GM12874 (cell line): ENCODE results near the gene ABLIM3.

ENCODE experiments used
- TF ChIP-seq, protein P1 (sequence below): IDR thresholded peaks from 2 replicates; pipeline ENCODE4 v1.5.1; 2011; ENCODE audit warnings: low read depth, mild to moderate bottlenecking, control low read depth, low read length, moderate library complexity; ENCODE audit not compliant: insufficient read depth

The ABLIM3 gene

DNA sequence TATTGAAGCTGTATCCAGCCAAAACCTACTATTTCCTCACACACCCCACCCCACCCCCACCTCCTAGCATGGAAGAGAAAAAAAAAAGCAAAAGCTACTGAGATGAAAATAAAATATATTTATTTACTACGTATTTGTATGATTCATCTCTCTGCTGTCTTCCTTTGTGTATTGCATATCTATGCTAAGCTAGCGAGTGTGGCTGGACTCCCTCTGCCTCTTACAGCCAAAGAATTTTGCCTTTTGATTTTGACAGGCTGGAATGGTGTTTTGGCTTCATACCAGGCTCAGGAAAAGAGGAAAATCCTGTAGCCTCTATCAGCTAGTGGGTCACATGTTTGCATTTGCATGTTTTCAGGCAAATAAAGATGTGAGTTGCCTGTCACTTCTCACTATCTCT is 2.2 kb downstream of the ABLIM3 start:
- TF ChIP-seq, protein P1, sequence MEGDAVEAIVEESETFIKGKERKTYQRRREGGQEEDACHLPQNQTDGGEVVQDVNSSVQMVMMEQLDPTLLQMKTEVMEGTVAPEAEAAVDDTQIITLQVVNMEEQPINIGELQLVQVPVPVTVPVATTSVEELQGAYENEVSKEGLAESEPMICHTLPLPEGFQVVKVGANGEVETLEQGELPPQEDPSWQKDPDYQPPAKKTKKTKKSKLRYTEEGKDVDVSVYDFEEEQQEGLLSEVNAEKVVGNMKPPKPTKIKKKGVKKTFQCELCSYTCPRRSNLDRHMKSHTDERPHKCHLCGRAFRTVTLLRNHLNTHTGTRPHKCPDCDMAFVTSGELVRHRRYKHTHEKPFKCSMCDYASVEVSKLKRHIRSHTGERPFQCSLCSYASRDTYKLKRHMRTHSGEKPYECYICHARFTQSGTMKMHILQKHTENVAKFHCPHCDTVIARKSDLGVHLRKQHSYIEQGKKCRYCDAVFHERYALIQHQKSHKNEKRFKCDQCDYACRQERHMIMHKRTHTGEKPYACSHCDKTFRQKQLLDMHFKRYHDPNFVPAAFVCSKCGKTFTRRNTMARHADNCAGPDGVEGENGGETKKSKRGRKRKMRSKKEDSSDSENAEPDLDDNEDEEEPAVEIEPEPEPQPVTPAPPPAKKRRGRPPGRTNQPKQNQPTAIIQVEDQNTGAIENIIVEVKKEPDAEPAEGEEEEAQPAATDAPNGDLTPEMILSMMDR, result no peak

DNA sequence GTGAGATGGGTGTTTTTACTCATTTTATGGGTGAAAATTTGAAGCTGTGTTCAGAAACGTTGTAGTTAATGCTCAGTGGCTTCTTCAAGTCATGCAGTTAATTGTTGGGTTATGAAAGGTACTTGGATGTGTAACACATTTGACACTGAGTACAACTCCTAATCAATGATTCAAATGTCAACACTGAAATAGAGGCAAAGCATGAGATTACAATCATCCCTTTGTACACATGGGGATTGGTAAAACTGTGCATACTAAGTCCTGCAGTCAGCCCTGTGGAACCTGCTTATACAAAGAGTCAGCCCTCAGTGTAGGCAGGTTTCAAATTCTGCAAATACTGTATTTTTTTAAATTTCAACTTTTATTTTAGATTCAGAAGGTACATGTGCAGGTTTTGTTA is 3.3 kb downstream of the ABLIM3 start:
- TF ChIP-seq, protein P1, result no peak

DNA sequence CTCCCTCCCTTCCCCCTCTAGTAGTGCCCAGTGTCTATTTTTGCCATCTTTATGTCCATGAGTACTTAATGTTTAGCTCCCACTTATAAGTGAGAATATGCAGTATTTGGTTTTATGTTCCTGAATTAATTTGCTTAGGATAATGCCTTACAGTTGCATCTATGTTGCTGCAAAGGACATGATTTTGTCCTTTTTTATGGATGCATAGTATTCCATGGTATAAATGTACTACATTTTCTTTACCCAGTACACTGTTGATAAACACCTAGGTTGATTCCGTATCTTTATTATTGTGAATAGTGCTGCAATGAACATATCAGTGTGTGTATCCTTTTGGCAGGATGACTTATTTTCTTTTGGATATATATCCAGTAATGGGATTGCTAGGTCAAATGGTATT is 3.8 kb downstream of the ABLIM3 start:
- TF ChIP-seq, protein P1, result no peak

DNA sequence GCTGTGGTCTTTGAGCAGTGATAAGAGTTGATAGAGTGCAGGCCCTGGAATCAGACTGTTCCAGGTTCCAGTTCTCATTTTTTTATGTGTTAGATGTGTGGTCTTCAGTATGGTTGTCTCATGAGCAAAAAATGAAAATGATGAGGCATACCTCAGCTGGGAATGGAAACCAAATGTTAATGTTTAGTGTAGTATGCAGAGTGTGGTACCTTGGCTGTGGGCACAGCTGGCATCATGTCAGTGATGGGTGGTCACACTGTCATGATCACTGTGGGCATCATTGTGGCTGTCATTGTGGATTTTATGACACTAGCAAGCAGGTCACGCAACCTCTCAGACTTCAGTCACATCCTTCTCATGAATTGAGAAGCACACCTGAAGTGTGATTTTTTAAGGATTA is 6.4 kb downstream of the ABLIM3 start:
- TF ChIP-seq, protein P1, result no peak

DNA sequence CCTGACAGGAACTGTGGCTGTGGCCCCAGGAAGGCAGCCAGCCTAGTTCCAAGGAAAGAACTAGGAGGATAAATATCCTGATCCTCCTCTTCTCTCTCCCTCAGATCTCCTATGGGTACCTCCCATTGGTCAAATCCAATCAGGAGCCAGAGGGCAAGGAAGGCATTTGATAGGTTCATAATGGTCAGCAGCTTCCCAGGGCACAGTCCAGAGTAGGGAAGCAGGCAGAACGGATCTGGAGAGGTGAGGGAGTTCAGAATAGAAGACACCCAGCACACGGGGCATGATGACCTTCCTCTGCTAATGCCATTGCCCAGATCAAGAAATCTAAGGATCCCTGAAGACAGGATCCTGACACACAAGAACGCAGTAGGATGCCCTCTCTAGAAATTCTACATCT is 8.6 kb downstream of the ABLIM3 start:
- TF ChIP-seq, protein P1, result no peak

DNA sequence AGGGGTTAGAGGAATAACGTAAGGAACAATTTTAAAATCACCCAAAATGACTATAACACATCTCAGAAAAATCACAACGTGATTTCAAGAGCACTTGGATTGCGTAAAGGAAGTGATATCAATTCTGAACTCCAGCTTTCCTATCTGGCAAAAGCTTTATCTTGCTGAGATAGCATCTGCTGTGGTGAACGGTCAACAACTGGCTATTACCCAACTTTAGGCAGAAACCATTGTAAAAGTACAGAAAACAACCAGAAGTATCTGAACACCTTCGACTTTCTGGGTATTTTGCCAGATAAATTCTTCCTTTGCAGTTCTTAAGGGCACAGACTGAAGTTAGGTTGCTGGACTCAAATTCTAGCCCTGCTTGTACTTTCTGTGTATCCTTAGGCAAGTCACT is 9.2 kb downstream of the ABLIM3 start:
- TF ChIP-seq, protein P1, result no peak

DNA sequence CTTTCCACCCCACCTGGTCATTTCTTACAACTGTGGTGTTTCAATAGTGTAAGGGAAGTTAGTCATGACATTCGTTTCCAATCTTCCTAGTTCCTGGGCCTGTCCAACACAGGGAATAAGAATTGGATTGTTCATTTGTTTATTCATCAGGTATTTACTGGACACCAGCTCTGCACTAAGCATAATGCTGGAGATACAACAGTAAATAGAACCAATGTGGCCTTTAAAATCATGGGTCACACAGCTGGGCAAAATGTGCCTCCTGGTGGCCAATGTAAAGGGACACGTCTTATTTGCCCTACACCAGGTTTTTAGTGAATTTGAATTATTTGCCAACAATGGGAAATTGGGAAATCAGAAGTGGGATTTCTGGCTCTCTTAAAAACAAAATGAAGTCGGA is 10.4 kb downstream of the ABLIM3 start:
- TF ChIP-seq, protein P1, result no peak

DNA sequence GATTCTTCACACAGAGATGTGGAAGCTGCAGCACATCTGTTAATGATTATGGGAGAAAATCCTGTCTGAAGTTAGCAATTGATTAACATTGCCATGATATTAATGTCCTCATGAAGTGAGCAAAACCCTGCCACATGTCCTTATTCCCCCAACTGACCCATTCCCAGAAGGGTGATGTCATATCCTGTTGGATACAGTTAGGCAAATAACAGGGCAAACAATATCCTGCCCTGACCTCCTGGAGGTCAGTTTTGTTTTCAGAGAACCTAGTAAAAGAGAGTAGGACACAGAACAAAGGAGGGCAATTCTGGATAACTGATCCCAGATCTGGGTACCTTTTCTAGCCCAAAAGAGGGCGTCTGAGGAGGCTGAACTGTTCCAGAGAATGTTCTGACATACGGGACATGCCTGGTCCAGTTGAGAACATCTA is 11.0 kb downstream of the ABLIM3 start:
- TF ChIP-seq, protein P1, result no peak
